COR-L47 (cell line): ENCODE measurements around the gene MCEMP1.

Experiments used
- DNase-seq: peaks from one replicate; lab custom pipeline; 2025; lab: John Stamatoyannopoulos, UW

Gene MCEMP1

GRCh38 chr19:7729211-7729610 lies 52.3 kb downstream of the MCEMP1 start:
- DNase-seq: no peak
